GM12892 (cell line): ENCODE data around the gene CLEC16A.

Experiments used
- POLR2A ChIP-seq: IDR thresholded peaks from 2 replicates; pipeline ENCODE4 v1.6.1; 2011; ENCODE audit warnings: low read depth, low read length, control low read depth
- POLR2AphosphoS5 ChIP-seq: IDR thresholded peaks from 2 replicates; pipeline ENCODE4 v1.6.1; 2011; ENCODE audit warnings: low read depth, low read length, control low read depth

DNA sequence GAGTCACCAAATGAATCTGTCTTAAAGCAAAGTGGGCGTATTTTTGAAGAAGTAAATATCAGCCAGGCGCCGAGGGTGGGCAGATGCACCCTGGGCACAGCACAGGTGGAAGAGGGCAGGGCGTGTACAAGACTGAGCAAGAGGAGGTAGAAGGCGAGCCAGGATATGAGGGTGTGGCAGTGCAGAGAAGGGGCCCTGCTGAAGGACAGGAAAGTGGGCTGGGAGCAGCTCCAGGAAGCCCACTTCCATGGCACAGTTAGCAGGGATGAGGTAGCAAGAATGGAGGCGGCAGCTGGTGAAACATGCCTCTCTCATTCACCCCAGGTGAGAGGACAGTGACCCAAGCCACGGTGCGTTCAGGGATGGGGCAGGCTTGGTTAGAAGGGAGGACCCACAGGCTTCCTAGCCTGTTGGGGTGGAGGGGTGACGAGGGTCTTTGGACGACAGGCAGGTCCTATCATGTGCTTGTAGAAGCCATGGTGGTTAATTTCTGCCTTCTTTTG lies 149.3 kb downstream of the CLEC16A start:
- TF ChIP-seq POLR2A (no peak), POLR2AphosphoS5 (no peak)
